Keratinocyte (primary cell): ENCODE data around the gene ADGRF5. TPM values are rescaled to one million over a fixed set of nuclear protein-coding genes. Genes with fewer than 3 reads are reported as not detected.

ENCODE experiments used
- DNase-seq: peaks from one replicate; pipeline ENCODE4 v3.0.0-alpha.2; 2011; ENCODE audit warnings: low read depth, missing footprints, low spot score
- FAIRE-seq: peaks from 2 replicates; lab custom pipeline; 2011; peaks lifted over from hg19 to GRCh38; lab: Jason Lieb, UNC
- H2AFZ ChIP-seq: 2 replicates; pipeline ENCODE4 v1.6.0; 2012; ENCODE audit warnings: low read length, control low read depth, inconsistent platforms; ENCODE audit not compliant: control insufficient read depth
- H3K27ac ChIP-seq: 2 replicates; pipeline ENCODE4 v1.5.1; 2011; ENCODE audit warnings: low read length; ENCODE audit not compliant: control insufficient read depth, insufficient read depth
- H3K27me3 ChIP-seq: 3 replicates; pipeline ENCODE4 v1.6.0; 2011; ENCODE audit warnings: low read length; ENCODE audit not compliant: control insufficient read depth, insufficient read depth; ENCODE audit errors: extremely low read depth
- H3K36me3 ChIP-seq, 2 experiments: 2 replicates in 1 of 2; 3 replicates in 1 of 2; pipeline ENCODE4 v1.5.1; 2011; ENCODE audit warnings: low read length in 2 of 2, mild to moderate bottlenecking in 1 of 2; ENCODE audit not compliant: control insufficient read depth in 2 of 2, insufficient read depth in 2 of 2; ENCODE audit errors: extremely low read depth in 1 of 2
- H3K4me1 ChIP-seq: 3 replicates; pipeline ENCODE4 v1.5.1; 2011; ENCODE audit warnings: low read length; ENCODE audit not compliant: control insufficient read depth, insufficient read depth; ENCODE audit errors: extremely low read depth
- H3K4me2 ChIP-seq: 3 replicates; pipeline ENCODE4 v1.6.0; 2011; ENCODE audit warnings: low read depth, low read length; ENCODE audit not compliant: control insufficient read depth, insufficient read depth; ENCODE audit errors: extremely low read depth
- H3K4me3 ChIP-seq, 3 experiments: fragments of 200-600 bp in 1 of 3; sonication (generic) in 1 of 3; 2 replicates in 2 of 3; 3 replicates in 1 of 3; pipeline ENCODE4 v1.5.1; 2011 to 2016; ENCODE audit warnings: low read length in 3 of 3, mild to moderate bottlenecking in 3 of 3, control low read depth in 2 of 3, inconsistent platforms in 1 of 3, low read depth in 1 of 3, mixed read lengths in 1 of 3, mixed run types in 1 of 3, moderate library complexity in 1 of 3; ENCODE audit not compliant: control insufficient read depth in 2 of 3, insufficient read depth in 2 of 3; ENCODE audit errors: extremely low read depth in 1 of 3
- H3K79me2 ChIP-seq: 2 replicates; pipeline ENCODE4 v1.6.0; 2012; ENCODE audit warnings: low read length; ENCODE audit not compliant: control insufficient read depth, insufficient read depth
- H3K9ac ChIP-seq: 3 replicates; pipeline ENCODE4 v1.6.0; 2011; ENCODE audit warnings: low read length; ENCODE audit not compliant: control insufficient read depth, insufficient read depth; ENCODE audit errors: extremely low read depth
- H3K9me1 ChIP-seq: 3 replicates; pipeline ENCODE4 v1.6.0; 2011; ENCODE audit warnings: low read length; ENCODE audit not compliant: control insufficient read depth, insufficient read depth; ENCODE audit errors: extremely low read depth
- H3K9me3 ChIP-seq: 2 replicates; pipeline ENCODE4 v1.5.1; 2012; ENCODE audit warnings: low read depth, low read length; ENCODE audit not compliant: control insufficient read depth
- H4K20me1 ChIP-seq: 3 replicates; pipeline ENCODE4 v1.6.0; 2011; ENCODE audit warnings: low read length; ENCODE audit not compliant: control insufficient read depth, insufficient read depth; ENCODE audit errors: extremely low read depth
- EZH2 ChIP-seq: IDR thresholded peaks from one replicate; pipeline ENCODE4 v1.6.1; 2012; ENCODE audit warnings: inconsistent platforms, mild to moderate bottlenecking, low read length, moderate library complexity
- dilution Hi-C: fragments of 300-500 bp; cut with MboI; formaldehyde crosslinking; loops from one replicate; pipeline ENCODE4 v1.7.0; 2020; ENCODE audit warnings: low sequenced_read_pairs; ENCODE audit not compliant: extremely low pct_ligation_motif_present
- polyA plus RNA-seq, 5 experiments: library from polyadenylated mRNA; depleted of rRNA in 3 of 5; stranded (reverse) in 3 of 5; stranded (forward) in 1 of 5; unstranded in 1 of 5; fragments of >200 nt; gene quantifications; 1 replicate in 1 of 5; 2 replicates in 3 of 5; 3 replicates in 1 of 5; pipeline versions ENCODE4 v1.2.1 to v1.2.3, GENCODE V29; 2011 to 2012; ENCODE audit warnings: missing spikeins in 2 of 5, low read depth in 1 of 5, low replicate concordance in 1 of 5
- TF ChIP-seq, protein P1 (sequence below), 3 experiments: IDR thresholded peaks in 1 of 3; conservative IDR thresholded peaks in 1 of 3; optimal IDR thresholded peaks in 1 of 3; 2 replicates in 2 of 3; 3 replicates in 1 of 3; pipeline versions ENCODE3 to v1.5.1; 2011; ENCODE audit warnings: low read length in 3 of 3, mild to moderate bottlenecking in 3 of 3, moderate library complexity in 2 of 3, control low read depth in 1 of 3, inconsistent platforms in 1 of 3; ENCODE audit not compliant: insufficient read depth in 2 of 3; ENCODE audit errors: extremely low read depth in 1 of 3

The ADGRF5 gene
- polyA plus RNA-seq, 1 donor (not counting 4 experiments of a cell fraction or from before 2014, with no cell fraction given), result not detected

GRCh38 chr6:46891252-46891795 is 30.4 kb downstream of the ADGRF5 start:
- Histone ChIP-seq H3K4me2 (no peak overlapping the region), H3K4me3 (no peak overlapping the region), H3K27ac (no peak overlapping the region), H3K9me1 (no peaks in the 10 kb centered on the region), H3K27me3 (no peaks in the 10 kb centered on the region), H3K9me3 (no peaks in the 10 kb centered on the region), H3K36me3 (no peaks in the 10 kb centered on the region), H3K4me1 (no peaks in the 10 kb centered on the region), H2AFZ (no peak overlapping the region), H3K9ac (no peak overlapping the region), H4K20me1 (no peaks in the 10 kb centered on the region), H3K79me2 (no peaks in the 10 kb centered on the region)
- dilution Hi-C loops, result no loop called here
- no peak for TF ChIP-seq EZH2
- TF ChIP-seq, protein P1, sequence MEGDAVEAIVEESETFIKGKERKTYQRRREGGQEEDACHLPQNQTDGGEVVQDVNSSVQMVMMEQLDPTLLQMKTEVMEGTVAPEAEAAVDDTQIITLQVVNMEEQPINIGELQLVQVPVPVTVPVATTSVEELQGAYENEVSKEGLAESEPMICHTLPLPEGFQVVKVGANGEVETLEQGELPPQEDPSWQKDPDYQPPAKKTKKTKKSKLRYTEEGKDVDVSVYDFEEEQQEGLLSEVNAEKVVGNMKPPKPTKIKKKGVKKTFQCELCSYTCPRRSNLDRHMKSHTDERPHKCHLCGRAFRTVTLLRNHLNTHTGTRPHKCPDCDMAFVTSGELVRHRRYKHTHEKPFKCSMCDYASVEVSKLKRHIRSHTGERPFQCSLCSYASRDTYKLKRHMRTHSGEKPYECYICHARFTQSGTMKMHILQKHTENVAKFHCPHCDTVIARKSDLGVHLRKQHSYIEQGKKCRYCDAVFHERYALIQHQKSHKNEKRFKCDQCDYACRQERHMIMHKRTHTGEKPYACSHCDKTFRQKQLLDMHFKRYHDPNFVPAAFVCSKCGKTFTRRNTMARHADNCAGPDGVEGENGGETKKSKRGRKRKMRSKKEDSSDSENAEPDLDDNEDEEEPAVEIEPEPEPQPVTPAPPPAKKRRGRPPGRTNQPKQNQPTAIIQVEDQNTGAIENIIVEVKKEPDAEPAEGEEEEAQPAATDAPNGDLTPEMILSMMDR (optimal IDR thresholded peaks at IDR 0.05 in 1 of 3, IDR thresholded peaks at IDR 0.05 in 1 of 3, conservative IDR thresholded peaks at IDR 0.05 in 1 of 3; ENCODE audit: extremely low read depth in 1 of 3, insufficient read depth in 2 of 3, low read length in 3 of 3), result no peak
- DNase-seq (no peak), FAIRE-seq (no peak)

GRCh38 chr6:46888578-46888977 is 33.2 kb downstream of the ADGRF5 start:
- Histone ChIP-seq H3K9ac (no peak overlapping the region), H3K4me3 (no peak overlapping the region), H3K9me1 (no peaks in the 10 kb centered on the region), H3K79me2 (no peaks in the 10 kb centered on the region), H4K20me1 (no peaks in the 10 kb centered on the region), H3K4me2 (no peak overlapping the region), H3K36me3 (no peaks in the 10 kb centered on the region), H3K9me3 (no peaks in the 10 kb centered on the region), H3K4me1 (no peaks in the 10 kb centered on the region), H2AFZ (no peak overlapping the region), H3K27me3 (no peaks in the 10 kb centered on the region), H3K27ac (no peak overlapping the region)
- FAIRE-seq (no peak), DNase-seq (no peak)
- dilution Hi-C loops, result no loop called here
- TF ChIP-seq, protein P1 (optimal IDR thresholded peaks at IDR 0.05 in 1 of 3, IDR thresholded peaks at IDR 0.05 in 1 of 3, conservative IDR thresholded peaks at IDR 0.05 in 1 of 3; ENCODE audit: extremely low read depth in 1 of 3, insufficient read depth in 2 of 3, low read length in 3 of 3), result no peak
- TF ChIP-seq EZH2, result no peak
